ENCODE data around the gene GIT1.

Gene GIT1

GRCh38 chr17:29613856-29614255, 24.4 kb upstream of the GIT1 start:
- DNase-seq (ENCODE audit: low read depth, low spot score), result no peak
- peak overlapping the region; percentile 40 for H3K4me3 ChIP-seq (ENCODE audit: low read depth, low read length)
- POLR2A ChIA-PET, result interaction anchor here (0.5 to 0.6 kb wide), 2 partner anchors 265 to 321 kb away, joined by 3 read pairs; no protein-coding TSS in a partner anchor
- TF ChIP-seq CTCF (IDR thresholded peaks at IDR 0.05; ENCODE audit: insufficient read depth, low read length, missing control alignments), result no peak
- CTCF ChIA-PET, result interaction anchor here (0.8 to 9.4 kb wide), 13 partner anchors 9 to 480 kb away, joined by 3 to 210 read pairs (median 6); partner anchors contain the start of genes ANKRD13B, CORO6 and TP53I13

- peak; percentile 91 for TF ChIP-seq CTCF (IDR thresholded peaks at IDR 0.05; ENCODE audit: insufficient read depth, low read length, missing control alignments)
- DNase-seq (ENCODE audit: low read depth, low spot score), result no peak
- CTCF ChIA-PET, result interaction anchor here (0.8 to 9.4 kb wide), 13 partner anchors 8 to 480 kb away, joined by 3 to 210 read pairs (median 6); partner anchors contain the start of genes ANKRD13B, CORO6 and TP53I13
- POLR2A ChIA-PET, result interaction anchor here (0.5 to 0.6 kb wide), 2 partner anchors 265 to 321 kb away, joined by 3 read pairs; no protein-coding TSS in a partner anchor
- H3K4me3 ChIP-seq (ENCODE audit: low read depth, low read length), result peak overlapping the region; percentile 40
These were observed 23.9 kb upstream of the GIT1 start for GRCh38 chr17:29613352-29613837.

GRCh38 chr17:29612404-29613280, 23.2 kb upstream of the GIT1 start:
- CTCF ChIA-PET, result interaction anchor here (0.8 to 9.4 kb wide), 14 partner anchors 7 to 319 kb away, joined by 3 to 210 read pairs (median 6); partner anchors contain the start of genes ANKRD13B, CORO6 and TP53I13
- H3K4me3 ChIP-seq (ENCODE audit: low read depth, low read length), result no peak overlapping the region; the same call in 1 of the 2 replicates
- DNase-seq (ENCODE audit: low read depth, low spot score), result no peak
- TF ChIP-seq CTCF (IDR thresholded peaks at IDR 0.05; ENCODE audit: insufficient read depth, low read length, missing control alignments), result no peak
- POLR2A ChIA-PET, result no interaction called here

- no peak for TF ChIP-seq CTCF (IDR thresholded peaks at IDR 0.05; ENCODE audit: insufficient read depth, low read length, missing control alignments)
- ChIA-PET POLR2A (no interaction called here), CTCF (interaction anchor here (1.0 to 9.1 kb wide), 3 partner anchors 12 to 39 kb away, joined by 3 to 103 read pairs (median 4); partner anchors contain the start of gene ANKRD13B)
- no peak overlapping the region for H3K4me3 ChIP-seq (ENCODE audit: low read depth, low read length)
- no peak for DNase-seq (ENCODE audit: low read depth, low spot score)
These were observed 22.6 kb upstream of the GIT1 start for GRCh38 chr17:29612094-29612403.

GRCh38 chr17:29611351-29612093, 22.1 kb upstream of the GIT1 start:
- H3K4me3 ChIP-seq (ENCODE audit: low read depth, low read length), result no peak overlapping the region
- no peak for DNase-seq (ENCODE audit: low read depth, low spot score)
- ChIA-PET POLR2A (no interaction called here), CTCF (interaction anchor here (1.0 to 9.1 kb wide), 3 partner anchors 12 to 38 kb away, joined by 3 to 103 read pairs (median 4); partner anchors contain the start of gene ANKRD13B)
- no peak for TF ChIP-seq CTCF (IDR thresholded peaks at IDR 0.05; ENCODE audit: insufficient read depth, low read length, missing control alignments)
